ENCODE results near the gene ABCC10.
"Not testable (repeated sequence)": the region's sequence is repeated elsewhere in the genome, so short reads cannot be mapped to it uniquely, and the experiment has no call there.

Gene ABCC10

GRCh38 chr6:43472515-43472914 lies 45.2 kb downstream of the ABCC10 start:
- DNase-seq = no peak

DNA sequence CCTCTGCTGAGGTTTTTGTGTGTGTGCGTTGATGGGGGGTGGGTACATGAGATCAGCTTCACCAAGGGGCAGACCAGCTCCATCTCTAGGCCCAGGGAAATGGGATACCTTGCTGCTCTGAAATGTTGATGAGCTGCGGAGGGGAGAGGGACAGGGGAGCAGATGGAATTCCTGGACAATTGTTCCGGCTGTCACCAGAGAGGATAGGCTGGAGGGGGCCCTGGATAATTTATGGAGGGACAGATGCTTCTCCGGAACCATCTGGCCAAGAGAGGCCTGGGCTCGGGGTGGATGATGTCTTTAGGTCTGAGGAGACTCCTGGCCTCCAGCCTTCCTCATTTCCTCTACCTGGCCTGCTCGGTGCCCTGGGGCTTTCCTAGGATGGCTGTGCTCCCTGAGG lies 48.2 kb downstream of the ABCC10 start:
- DNase-seq = no peak

DNA sequence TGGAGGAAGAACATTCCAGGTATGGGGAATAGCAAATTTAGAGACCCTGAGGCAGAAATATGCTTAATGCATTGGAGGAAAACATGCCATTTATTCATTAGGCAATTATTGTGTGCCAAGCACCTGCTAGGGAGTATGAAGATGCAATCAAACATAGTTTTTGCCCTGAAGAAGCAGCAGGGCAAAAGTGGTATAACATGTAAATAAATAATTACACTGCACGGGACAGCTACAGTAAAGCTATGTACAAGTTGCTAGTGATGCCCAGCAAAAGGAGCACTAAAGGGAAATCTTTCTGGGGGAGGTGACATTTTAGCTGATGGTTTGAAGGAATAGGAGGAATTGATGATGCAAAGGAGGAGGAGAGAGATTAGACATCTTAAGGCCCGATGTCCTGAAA lies 49.4 kb downstream of the ABCC10 start:
- no peak for DNase-seq

- peak; percentile 85 to 95 for DNase-seq
Observed at GRCh38 chr6:43477235-43478007, 50.1 kb downstream of the ABCC10 start, which contains the start of gene TJAP1. TJAP1 (plus strand) TSS chr6:43477570; CDS start chr6:43499002, 21,432 bp downstream.

GRCh38 chr6:43478008-43478372 lies 50.6 kb downstream of the ABCC10 start:
- DNase-seq = no peak

DNA sequence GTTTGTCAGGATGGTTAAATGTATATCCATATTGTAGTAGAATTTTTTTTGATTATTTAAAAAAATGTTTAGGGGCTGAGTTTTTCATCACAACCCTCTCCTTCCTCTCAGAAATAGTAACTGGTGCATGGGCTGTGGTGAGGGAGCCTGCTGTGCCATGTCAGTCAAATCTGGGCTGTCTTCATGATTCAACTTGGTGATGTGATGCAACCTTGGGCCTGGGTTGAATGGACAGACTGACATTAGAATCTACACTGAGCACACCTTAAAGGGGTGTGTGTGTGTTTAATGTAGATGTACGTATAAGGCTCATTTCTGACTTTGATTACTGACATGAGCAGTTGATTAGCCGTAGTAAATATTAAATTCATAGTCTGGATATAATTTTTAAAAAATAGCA lies 53.7 kb downstream of the ABCC10 start:
- DNase-seq = no peak

DNA sequence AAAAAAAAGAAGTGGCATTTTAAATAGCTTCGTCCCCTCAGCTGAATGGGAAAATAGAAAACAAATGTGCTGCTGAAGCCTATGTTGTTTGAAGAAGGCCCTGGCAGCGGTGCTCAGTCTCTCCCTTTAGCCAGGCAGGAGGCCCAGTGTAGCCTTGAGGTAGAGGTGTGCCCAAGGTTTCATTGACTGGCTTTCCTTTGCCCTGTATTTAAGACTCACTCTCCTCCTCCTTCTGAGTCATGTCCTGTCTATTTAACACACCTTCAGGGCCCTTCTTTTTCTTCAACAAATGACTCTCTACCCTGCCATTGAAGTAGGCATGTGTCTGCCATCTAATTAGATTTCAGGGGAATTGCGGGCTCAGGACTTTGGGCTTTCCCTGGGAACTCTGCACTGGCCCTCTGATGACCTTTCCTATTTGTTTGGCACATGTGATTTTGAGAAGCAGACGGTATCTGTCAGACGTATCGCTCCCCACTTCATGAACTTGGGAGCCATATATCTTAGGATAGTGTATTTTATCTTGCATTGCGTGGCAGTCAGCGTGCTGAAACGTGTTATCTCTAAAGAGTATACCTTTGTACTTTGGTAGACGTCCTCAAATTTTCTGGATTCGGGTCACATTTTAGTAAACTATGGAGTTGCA lies 54.4 kb downstream of the ABCC10 start:
- no peak for DNase-seq

DNA sequence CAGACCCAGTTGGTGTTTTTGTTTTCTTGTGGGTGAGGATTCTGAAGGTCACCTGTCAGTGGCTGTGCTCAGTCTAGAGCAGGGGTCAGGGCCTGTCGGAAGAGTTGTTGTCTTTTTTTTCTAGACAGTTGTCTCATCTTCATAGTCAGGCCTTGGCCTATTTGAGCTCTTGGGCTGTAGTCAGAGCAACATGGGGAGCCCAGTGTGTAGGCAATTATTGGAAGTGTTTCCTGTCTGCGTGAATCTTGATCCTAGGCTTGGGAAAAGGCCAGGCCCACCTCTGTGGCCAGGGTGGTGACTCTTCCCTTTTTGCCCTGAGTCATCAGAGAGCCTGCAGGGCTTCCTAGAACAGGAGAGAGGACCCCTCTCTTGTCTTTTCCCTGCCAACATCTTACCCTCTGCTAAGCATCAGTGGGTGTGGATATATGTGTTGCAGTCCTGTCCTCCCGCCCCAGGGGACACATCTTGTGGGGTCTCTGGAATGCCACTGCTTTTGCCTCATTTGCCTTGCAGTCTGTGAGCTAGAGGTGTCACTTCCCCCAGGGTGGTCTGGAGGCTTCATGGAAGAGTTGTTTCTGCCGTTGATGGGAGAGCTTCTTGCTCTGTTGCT lies 61.4 kb downstream of the ABCC10 start:
- DNase-seq = no peak

DNA sequence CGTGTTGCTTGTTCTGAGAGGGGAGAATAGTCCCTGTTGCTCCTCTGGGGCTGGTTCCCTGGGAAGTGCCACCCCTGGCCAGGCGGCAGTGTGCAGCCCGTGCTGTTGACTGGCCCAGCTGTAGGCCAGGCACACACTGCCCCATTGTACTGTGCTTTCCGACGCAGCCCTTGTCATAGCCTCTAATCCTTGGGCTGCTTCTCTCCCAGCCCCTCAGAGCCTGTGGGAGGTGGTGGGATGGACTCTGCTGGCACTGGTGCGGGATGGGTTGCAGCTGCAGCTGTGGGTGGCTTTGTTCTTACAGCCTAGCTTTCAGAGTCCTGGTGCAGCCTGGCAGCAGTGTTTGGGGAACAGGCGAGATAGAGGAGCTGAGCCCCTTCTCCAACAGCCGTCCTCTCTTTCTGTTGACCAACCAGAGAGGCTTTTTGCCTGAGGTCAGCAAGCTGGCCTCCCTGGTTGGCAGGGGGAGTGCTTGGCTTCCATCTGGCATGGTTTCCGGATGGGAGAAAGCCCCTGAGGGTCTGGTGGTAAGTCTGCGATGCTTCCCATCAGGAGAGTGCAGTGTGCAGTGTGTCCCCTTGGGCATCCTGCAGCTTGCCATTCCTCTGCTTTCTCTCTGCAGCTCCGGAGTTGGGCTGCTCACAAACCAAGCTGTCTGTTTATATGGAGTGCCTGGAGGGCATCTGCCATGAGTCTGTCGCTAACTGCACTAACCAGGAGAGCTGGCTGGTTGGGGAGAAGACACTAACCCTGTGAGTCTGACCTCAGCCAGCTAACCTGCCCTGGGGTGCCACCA lies 62.1 kb downstream of the ABCC10 start:
- no peak for DNase-seq

DNA sequence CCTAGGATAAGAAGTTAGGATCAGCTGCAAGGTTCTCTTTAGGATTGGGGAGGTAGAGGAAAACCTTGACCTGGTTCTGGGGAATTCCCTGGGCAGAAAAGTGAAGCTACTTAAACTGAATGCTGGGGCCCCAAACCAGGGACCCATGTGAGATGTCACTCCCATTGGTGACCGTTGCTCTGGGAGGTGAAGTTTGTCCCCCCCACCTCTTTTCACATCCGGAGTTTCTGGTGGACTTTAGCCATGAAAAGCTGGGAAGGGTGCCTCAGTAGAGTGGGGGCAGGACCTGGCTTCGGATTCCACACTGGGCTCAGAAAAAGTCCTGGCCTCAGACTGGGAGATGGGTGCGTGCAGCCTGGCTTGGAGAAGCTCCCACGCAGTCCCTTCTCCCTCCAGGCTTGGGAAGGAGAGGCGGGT lies 63.2 kb downstream of the ABCC10 start:
- DNase-seq = no peak

DNA sequence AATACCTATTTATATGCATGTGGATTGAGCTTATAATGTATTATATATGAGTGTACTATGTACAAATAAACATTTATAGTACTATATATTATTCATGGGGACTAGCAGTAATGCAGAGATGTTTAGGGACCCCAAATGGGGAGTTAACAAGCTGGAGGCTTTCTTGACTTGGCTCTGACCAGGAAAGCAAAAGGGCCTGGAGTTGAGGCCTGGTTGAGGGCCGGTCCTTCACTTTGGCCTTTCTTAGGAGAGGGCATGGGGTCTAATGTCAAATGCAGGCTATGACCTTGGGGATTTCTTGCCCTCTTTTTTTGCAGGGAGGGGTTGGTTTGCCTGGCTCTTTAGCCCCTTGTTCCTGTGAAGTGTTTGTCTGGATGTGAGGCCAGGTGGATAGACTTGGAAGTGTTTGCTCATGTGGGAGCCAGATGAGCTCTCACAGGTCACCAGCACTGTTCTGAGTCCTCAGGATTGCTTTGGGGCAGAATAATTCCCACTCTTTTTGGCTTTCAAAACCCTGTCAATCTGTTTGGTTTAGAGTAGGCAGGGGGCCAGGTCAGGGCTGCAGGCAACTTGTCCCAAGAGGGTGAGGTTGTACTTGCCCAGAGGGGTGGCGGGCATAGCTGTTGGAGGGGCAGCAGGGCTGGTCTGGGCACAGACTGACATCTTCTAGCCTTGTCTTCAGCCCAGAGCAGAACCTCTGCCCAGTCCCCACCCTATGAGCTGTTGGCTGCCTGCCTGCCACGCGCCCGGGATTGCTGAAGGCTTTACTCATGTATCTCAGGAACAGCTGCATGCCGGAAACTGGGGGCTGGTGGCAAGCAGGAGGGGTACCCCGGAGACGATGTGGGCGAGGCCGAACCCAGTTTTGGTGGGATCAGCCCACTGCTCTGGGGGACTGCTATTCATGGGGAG lies 64.7 kb downstream of the ABCC10 start:
- DNase-seq = no peak

DNA sequence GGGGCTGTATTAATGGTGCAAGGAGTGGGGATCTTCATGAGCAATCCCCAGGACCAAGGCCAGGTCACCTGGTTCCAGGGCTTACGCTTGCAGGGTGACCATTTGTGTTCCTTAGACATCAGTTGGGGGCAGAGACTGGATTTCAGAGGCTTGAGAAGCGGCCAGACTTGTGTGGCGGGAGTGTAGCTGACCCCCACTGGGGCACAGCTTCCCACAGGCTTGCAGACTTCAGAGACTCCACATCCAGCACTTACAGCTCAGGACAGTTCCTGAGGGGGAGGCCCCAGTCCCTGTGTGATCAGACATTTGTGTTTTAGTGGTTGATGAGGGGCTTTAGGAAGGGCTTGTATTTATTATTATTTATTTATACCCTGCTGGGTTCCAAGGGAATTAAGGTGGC lies 65.3 kb downstream of the ABCC10 start:
- no peak for DNase-seq

DNA sequence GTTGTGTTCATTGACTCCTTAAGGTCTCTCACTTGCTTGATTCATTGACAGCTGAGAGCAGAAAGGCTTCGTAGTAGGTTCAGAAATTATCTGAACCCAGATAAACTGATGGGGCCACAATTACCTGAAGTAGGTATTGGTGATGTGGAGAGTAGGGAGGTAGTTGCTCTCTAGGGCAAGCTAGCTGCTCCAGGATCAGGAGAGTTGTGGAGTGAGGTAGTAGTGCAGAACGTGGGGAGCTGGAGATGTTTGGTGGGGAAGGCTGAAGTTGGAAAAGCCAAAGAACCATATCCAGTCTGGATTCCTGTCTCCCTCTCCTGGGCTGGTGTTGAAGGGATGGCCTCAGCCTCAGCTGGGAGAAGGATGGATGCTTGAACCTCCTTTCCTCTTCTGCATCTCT lies 65.9 kb downstream of the ABCC10 start:
- DNase-seq = no peak

DNA sequence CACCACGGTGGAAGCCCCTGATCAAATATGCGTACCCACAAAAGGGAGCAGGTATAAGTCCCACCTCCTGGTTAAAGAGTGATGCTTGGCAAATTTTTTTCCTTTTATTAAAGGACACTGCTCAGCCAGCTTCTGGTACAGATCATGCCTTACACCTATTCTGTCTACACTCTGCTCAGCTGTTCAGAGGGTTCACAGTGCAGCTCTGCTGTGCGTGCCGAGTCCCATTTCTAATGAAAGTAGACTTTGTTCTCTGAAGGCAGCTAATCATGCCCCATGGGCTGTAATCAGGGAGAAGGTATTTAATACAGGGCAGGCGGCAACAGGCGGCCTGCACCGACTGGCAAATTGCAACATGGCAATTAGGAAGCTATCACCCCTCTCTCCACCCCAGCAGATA lies 66.5 kb downstream of the ABCC10 start:
- DNase-seq = no peak

DNA sequence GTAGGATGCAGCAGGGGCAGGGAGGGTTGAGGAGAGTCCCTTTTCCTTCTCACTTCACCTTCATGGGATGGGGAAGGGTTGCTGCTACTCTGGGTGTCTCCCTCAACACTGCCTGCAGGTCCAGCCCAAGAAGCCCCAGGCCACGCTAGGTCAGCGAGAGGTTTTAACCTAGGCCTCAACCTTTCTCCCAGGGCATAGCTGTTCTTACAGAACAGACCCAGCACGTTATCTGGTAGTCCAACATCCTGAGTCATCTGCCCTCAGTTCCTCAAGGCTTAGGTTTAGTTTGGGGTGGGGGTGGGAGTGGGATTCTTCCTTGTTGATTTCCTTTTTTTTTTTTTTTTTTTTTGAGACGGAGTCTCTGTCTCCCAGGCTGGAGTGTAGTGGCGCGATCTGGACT lies 67.0 kb downstream of the ABCC10 start:
- DNase-seq = no peak

GRCh38 chr6:43494766-43495165 lies 67.4 kb downstream of the ABCC10 start:
- no peak for DNase-seq

DNA sequence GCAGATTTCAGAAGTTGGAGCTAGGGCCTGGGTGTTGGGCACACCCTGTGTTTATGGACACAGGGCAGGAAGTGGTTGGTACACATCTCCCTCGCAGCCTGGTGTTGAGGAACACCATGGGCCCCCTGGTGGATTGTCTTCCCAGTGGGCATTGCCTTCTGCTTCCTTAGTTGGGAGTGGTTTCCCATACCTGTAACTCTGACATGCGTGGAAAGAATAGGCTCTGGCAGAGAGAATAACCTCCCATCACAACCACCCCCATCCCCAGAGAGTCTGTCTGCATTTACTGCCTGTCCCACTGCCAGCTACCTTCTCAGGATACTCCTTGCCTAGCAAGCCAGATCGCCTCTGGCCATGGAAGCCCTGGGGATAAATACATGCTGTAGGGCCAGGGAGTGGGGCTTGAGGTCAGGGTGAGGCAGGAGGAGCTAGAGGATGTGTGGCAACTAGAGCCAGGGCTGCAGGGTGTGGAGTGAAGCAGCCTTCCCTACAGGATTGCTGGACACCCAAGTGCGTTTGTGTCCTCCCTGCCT lies 68.1 kb downstream of the ABCC10 start:
- DNase-seq = no peak

GRCh38 chr6:43496370-43497128 lies 69.2 kb downstream of the ABCC10 start:
- no peak for DNase-seq

DNA sequence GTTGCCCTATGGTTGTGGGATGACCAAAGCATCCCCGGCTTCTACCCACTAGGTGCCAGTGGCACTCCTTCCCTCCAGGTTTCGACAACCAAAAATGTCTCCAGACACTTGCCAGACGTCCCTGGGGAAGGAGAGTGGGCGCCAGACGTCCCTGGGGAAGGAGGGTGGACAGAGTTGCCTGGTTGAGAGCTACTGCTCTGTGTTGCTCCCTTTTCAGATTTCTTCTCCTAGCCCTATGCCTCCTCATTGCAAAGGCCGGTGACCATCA lies 69.7 kb downstream of the ABCC10 start:
- DNase-seq = no peak

DNA sequence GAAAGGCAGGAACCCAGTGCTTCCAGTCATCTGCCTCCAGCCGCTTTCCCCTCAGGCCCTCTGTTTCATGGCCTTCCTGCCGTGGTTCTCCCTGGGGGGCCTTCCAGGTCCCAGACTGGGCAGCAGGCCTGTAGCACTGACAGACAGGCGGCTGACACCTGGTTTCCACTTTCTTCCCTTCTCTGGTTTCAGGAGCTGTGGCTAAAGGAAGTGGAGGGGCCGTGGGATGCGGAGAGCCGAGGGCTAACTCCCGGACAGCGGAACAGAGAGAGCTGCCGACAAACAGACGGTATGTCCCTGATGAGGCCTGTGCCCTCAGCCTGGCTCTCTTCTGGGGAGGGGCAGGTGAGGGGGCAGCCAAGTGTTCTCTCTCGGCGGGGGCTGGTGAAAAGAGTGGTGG lies 70.3 kb downstream of the ABCC10 start:
- no peak for DNase-seq

DNA sequence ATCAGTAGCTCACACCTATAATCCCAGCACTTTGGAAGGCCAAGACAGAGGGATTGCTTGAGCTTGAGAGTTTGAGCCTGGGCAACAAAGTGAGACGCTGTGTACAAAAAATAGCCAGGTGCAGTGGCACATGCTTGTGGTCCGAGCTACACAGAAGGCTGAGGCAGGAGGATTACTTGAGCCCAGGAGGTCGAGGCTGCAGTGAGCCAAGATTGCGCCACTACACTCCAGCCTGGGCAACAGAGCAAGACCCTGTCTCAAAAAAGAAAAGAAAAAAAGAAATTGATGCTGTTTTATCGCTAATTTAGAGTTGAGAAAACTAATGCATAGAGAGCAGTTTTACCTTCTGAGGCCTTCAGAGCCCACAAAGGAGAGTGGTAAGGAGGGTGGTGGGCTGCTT lies 71.0 kb downstream of the ABCC10 start:
- not testable (repeated sequence) for DNase-seq

All from inflammatory macrophage treated with lipopolysaccharide for 1 hour (primary cell).